Endothelial cell (in vitro differentiated cells): ENCODE results near the gene EPHA6. TPM values are rescaled to one million over a fixed set of nuclear protein-coding genes. Genes with fewer than 3 reads are reported as not detected.

Experiments used
- DNase-seq: peaks from one replicate; pipeline ENCODE4 v3.0.0; 2021; ENCODE audit warnings: low spot score
- H3K27ac Mint-ChIP-seq: one replicate; pipeline ENCODE4 v1.8.0; 2021; ENCODE audit warnings: mixed read lengths, inconsistent platforms; ENCODE audit not compliant: unreplicated experiment
- H3K27me3 Mint-ChIP-seq: one replicate; pipeline ENCODE4 v1.8.0; 2021; ENCODE audit warnings: mild to moderate bottlenecking, moderate library complexity, mixed read lengths, inconsistent platforms; ENCODE audit not compliant: unreplicated experiment
- H3K36me3 Mint-ChIP-seq: one replicate; pipeline ENCODE4 v1.8.0; 2021; ENCODE audit warnings: mild to moderate bottlenecking, low read depth, mixed read lengths, inconsistent platforms; ENCODE audit not compliant: unreplicated experiment
- H3K4me1 Mint-ChIP-seq: one replicate; pipeline ENCODE4 v1.8.0; 2021; ENCODE audit warnings: mild to moderate bottlenecking, mixed read lengths, inconsistent platforms; ENCODE audit not compliant: unreplicated experiment
- H3K4me3 Mint-ChIP-seq: one replicate; pipeline ENCODE4 v1.8.0; 2021; ENCODE audit warnings: mild to moderate bottlenecking, mixed read lengths, inconsistent platforms; ENCODE audit not compliant: unreplicated experiment
- H3K9me3 Mint-ChIP-seq: one replicate; pipeline ENCODE4 v1.8.0; 2021; ENCODE audit warnings: mixed read lengths, inconsistent platforms; ENCODE audit not compliant: unreplicated experiment
- total RNA-seq: library from RNA; stranded (reverse); fragmentation: NEBNext Ultra II Directional; extraction: Animal tissue kit (Norgen Biotek cat#: 25700); gene quantifications from one replicate; pipeline ENCODE4 v1.2.1, GENCODE V29; 2021; ENCODE audit not compliant: unreplicated experiment
- TF ChIP-seq, protein P1 (sequence below): fragments of 200-600 bp; sonication (generic); IDR thresholded peaks from one replicate; pipeline ENCODE4 v1.5.0; 2021; ENCODE audit warnings: antibody characterized with exemption; ENCODE audit not compliant: unreplicated experiment

EPHA6 gene
- total RNA-seq, 1 donor from 2014 or later = 21.8 TPM

DNA sequence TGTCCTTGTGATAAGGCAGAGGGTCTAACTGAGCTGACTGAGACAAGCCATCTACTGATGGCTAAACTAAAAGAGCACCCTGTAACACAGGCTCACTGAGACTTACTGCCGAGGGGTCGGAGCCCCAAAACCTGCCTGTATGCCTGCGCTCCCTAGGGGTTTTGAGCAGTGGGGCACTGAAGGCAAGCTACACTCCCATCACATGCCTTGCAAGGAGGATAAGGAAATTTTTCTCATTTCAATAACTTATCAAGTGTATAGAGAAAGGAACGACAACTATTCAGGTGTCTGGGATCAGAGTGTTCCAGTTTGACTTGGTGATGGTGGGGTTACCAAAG, 292.2 kb downstream of the EPHA6 start:
- no peak for DNase-seq
- Mint-ChIP-seq H3K27ac (no peak overlapping the region), H3K36me3 (no peaks in the 10 kb centered on the region), H3K9me3 (no peaks in the 10 kb centered on the region), H3K4me1 (peaks cover 10% of the 10 kb centered on the region), H3K4me3 (no peak overlapping the region), H3K27me3 (peaks cover 2% of the 10 kb centered on the region)
- TF ChIP-seq, protein P1, sequence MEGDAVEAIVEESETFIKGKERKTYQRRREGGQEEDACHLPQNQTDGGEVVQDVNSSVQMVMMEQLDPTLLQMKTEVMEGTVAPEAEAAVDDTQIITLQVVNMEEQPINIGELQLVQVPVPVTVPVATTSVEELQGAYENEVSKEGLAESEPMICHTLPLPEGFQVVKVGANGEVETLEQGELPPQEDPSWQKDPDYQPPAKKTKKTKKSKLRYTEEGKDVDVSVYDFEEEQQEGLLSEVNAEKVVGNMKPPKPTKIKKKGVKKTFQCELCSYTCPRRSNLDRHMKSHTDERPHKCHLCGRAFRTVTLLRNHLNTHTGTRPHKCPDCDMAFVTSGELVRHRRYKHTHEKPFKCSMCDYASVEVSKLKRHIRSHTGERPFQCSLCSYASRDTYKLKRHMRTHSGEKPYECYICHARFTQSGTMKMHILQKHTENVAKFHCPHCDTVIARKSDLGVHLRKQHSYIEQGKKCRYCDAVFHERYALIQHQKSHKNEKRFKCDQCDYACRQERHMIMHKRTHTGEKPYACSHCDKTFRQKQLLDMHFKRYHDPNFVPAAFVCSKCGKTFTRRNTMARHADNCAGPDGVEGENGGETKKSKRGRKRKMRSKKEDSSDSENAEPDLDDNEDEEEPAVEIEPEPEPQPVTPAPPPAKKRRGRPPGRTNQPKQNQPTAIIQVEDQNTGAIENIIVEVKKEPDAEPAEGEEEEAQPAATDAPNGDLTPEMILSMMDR = no peak

DNA sequence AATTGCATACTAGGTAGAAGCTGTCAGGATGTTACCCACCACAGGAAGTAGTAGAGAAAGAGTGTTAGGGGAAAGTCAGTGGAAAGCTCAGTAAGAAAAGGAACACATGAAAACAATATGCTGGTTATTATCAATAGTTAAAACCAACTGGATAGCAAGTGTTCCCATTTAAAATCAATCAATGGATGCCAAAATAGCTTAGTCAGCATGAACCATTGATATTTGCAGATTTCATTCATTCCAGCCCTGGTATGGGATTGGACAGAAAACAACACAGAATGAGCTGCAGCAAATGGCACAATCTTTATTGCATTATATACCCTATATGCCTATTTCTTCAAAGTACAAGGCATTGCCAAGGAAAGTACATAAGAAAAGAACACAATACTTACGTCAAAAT, 293.7 kb downstream of the EPHA6 start:
- H3K27ac Mint-ChIP-seq = no peak overlapping the region
- H3K27me3 Mint-ChIP-seq = peaks cover 2% of the 10 kb centered on the region
- no peak for DNase-seq
- H3K4me1 Mint-ChIP-seq = peaks cover 10% of the 10 kb centered on the region
- H3K36me3 Mint-ChIP-seq = no peaks in the 10 kb centered on the region
- TF ChIP-seq, protein P1 = no peak
- H3K9me3 Mint-ChIP-seq = no peaks in the 10 kb centered on the region
- no peak overlapping the region for H3K4me3 Mint-ChIP-seq

DNA sequence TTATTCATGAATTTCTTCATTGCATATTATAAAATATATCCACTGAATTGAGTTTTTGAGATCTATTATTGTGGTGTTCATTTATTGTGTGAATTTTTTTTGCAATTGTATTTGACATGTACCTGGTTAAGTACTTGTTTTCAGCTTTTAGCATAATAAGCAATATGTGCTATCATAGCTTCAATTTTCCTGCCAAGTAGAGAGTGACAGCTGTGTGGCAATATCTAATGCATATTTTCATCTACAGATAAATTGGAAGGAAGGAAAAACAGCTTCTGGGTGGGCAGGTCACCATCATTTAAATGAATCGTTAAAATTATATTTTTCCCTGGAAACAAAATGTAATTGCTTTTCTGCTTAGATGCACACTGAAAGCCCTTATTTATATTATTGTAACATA, 296.9 kb downstream of the EPHA6 start:
- H3K4me1 Mint-ChIP-seq = no peaks in the 10 kb centered on the region
- H3K27me3 Mint-ChIP-seq = peaks cover 3% of the 10 kb centered on the region
- H3K36me3 Mint-ChIP-seq = no peaks in the 10 kb centered on the region
- H3K27ac Mint-ChIP-seq = no peak overlapping the region
- DNase-seq = no peak
- TF ChIP-seq, protein P1 = no peak
- no peaks in the 10 kb centered on the region for H3K9me3 Mint-ChIP-seq
- H3K4me3 Mint-ChIP-seq = no peak overlapping the region

DNA sequence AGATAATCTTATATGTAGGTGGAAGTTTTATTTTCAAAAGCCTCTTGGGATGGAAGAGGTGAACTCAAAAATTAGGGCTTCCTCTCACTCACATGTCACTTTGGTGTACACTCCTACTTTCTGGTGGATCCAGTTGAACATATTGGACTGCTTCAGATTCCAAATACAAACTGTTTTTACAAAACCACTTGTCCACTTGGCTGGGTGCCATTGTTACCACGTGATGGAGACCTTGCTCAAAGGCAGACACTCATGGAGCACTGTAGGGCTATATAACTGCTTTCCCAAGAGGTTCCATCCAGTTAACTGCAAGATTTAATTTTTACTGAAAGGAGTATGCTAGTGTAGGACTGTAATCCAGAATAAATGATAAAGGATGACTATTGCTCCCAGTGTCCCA, 307.0 kb downstream of the EPHA6 start:
- no peak overlapping the region for H3K27ac Mint-ChIP-seq
- no peak overlapping the region for H3K4me3 Mint-ChIP-seq
- no peaks in the 10 kb centered on the region for H3K4me1 Mint-ChIP-seq
- no peaks in the 10 kb centered on the region for H3K27me3 Mint-ChIP-seq
- no peak for DNase-seq
- H3K36me3 Mint-ChIP-seq = no peaks in the 10 kb centered on the region
- no peaks in the 10 kb centered on the region for H3K9me3 Mint-ChIP-seq
- TF ChIP-seq, protein P1 = no peak

DNA sequence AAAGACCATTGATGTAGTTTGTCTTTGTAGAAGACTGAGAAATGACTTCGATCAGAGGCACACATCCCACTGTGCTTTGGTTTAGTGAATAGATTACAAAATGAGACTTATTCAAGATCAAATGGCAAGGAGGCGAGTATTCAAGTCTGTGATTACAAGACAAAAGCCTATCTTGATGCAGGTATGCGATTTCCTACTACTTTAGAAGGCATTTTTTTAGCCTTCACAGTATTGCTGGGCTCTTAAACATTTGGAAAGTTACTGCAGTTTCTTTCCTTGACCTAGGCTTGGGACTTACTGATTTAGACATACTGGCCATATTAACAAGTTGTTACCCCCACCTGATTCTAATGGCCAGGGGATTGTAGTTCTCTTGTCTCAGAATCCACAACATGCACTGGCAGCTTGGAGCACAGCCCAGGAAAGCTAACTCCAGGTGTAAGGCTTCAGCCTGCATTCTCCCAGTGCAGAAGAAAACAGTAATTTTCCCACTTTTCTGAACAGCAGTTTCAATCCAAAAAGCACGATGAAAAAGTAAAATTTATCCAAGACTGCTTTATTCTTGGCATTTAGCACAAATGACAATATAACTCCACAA, 311.6 kb downstream of the EPHA6 start:
- TF ChIP-seq, protein P1 = no peak
- Mint-ChIP-seq H3K36me3 (no peaks in the 10 kb centered on the region), H3K27ac (no peak overlapping the region), H3K4me3 (no peak overlapping the region), H3K27me3 (no peaks in the 10 kb centered on the region), H3K4me1 (no peaks in the 10 kb centered on the region), H3K9me3 (no peaks in the 10 kb centered on the region)
- DNase-seq = no peak
